RCC 7860 (cell line): Measurements from ENCODE around the gene ALG11.
"Not testable (repeated sequence)": the region's sequence is repeated elsewhere in the genome, so short reads cannot be mapped to it uniquely, and the experiment has no call there.

Experiments used
- DNase-seq: peaks from one replicate; pipeline ENCODE4 v3.0.0-alpha.2; 2015; ENCODE audit warnings: low spot score
- FAIRE-seq: peaks from 2 replicates; lab custom pipeline; 2012; peaks lifted over from hg19 to GRCh38; lab: Jason Lieb, UNC

The ALG11 gene

GRCh38 chr13:52011632-52012511 lies at the start of gene ALG11:
Gene ALG11 (plus strand): TSS chr13:52012398. CDS start chr13:52012419, 21 bp downstream.
- FAIRE-seq (peak; percentile 75), DNase-seq (peak; percentile 92)

GRCh38 chr13:51966186-51966585 lies 46.0 kb upstream of the ALG11 start:
- no peak for FAIRE-seq
- no peak for DNase-seq

- FAIRE-seq, result no peak
Observed at GRCh38 chr13:51967482-51968446, 44.4 kb upstream of the ALG11 start.

GRCh38 chr13:51970349-51970748 lies 41.8 kb upstream of the ALG11 start:
- FAIRE-seq, result no peak
- DNase-seq, result no peak

More at GRCh38 chr13:51967482-51968446, 44.4 kb upstream of the ALG11 start:
- DNase-seq, result no peak

GRCh38 chr13:51971520-51972426 lies 40.4 kb upstream of the ALG11 start:
- DNase-seq (no peak), FAIRE-seq (no peak)

- no peak for DNase-seq
- FAIRE-seq, result no peak
Observed at GRCh38 chr13:51974482-51974881, 37.7 kb upstream of the ALG11 start.

- no peak for FAIRE-seq
- DNase-seq, result no peak
Observed at GRCh38 chr13:51976423-51976822, 35.8 kb upstream of the ALG11 start.

GRCh38 chr13:51976890-51977289 lies 35.3 kb upstream of the ALG11 start:
- no peak for FAIRE-seq
- no peak for DNase-seq

- DNase-seq, result no peak
- no peak for FAIRE-seq
Observed at GRCh38 chr13:51977625-51978024, 34.6 kb upstream of the ALG11 start.

- FAIRE-seq (no peak), DNase-seq (no peak)
Observed at GRCh38 chr13:51978796-51979556, 33.2 kb upstream of the ALG11 start.

GRCh38 chr13:51980908-51981307 lies 31.3 kb upstream of the ALG11 start:
- DNase-seq (no peak), FAIRE-seq (no peak)

- FAIRE-seq (no peak), DNase-seq (no peak)
Observed at GRCh38 chr13:51981355-51981754, 30.8 kb upstream of the ALG11 start.

GRCh38 chr13:51983292-51983691 lies 28.9 kb upstream of the ALG11 start:
- not testable (repeated sequence) for DNase-seq, FAIRE-seq

GRCh38 chr13:51984904-51985303 lies 27.3 kb upstream of the ALG11 start:
- not testable (repeated sequence) for DNase-seq, FAIRE-seq

- FAIRE-seq (no peak), DNase-seq (no peak)
Observed at GRCh38 chr13:51988988-51989618, 23.1 kb upstream of the ALG11 start.

GRCh38 chr13:51993713-51994112 lies 18.5 kb upstream of the ALG11 start:
- DNase-seq (no peak), FAIRE-seq (no peak)

- FAIRE-seq, result no peak
- no peak for DNase-seq
Observed at GRCh38 chr13:51995677-51996551, 16.3 kb upstream of the ALG11 start.

GRCh38 chr13:51996641-51997040 lies 15.6 kb upstream of the ALG11 start:
- FAIRE-seq (no peak), DNase-seq (no peak)
